ENCODE data around the gene KIF25. TPM values are rescaled to one million over a fixed set of nuclear protein-coding genes. Genes with fewer than 3 reads are reported as not detected.

KIF25 gene, protein sequence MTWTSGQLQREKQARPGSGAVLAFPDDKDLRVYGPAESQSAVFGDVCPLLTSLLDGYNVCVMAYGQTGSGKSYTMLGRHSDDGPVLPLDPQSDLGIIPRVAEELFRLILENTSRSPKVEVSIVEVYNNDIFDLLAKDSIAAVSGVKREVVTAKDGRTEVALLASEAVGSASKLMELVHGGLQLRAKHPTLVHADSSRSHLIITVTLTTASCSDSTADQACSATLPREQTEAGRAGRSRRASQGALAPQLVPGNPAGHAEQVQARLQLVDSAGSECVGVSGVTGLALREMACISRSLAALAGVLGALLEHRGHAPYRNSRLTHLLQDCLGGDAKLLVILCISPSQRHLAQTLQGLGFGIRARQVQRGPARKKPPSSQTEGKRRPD
- total RNA-seq (2014; rRNA removed; shearing (Covaris generic)), result not detected in 2 replicates

DNA sequence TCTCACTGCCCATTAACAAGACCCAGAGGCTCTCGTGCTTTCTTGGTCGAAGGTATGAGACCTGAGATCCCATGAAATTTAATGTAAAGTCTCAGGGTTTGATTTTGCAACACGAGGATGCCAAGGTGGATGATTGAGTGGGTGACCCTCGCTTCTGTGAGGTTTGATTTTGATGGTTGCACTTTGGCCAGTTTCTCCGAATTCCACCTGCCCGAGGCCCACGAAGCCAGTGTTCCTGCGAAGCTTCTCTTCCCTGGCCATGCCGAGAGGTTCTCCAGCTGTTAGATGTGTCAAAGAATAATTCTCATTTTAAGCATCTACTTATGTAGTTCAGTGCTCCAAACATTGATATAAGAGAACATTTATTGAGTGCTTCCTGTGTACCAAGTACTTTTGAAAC lies at the start of gene KIF25:
TSS of gene KIF25 (plus strand) at position 30 of the 400 bp plus-strand sequence. CDS start 31,915 bp downstream, outside the sequence.
- DNase-seq (ENCODE audit: low spot score), result no peak

DNA sequence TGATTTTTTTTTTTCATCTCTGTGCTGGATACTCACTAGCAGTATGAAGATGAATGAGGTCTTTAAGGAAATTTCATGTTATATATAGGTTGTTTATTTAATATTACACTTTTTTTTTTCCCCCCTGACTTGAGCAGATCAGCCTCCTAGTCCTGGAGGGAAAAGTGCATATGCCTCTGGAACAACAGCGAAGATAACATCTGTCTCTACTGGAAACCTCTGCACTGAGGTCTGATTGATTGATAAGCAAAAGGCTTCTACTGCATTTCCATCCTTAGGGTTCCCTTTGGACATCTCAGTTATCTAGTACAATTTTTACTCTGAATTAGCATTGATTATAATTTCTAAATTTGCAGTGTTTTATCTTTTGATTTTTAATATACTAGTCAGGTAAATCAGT lies 49.8 kb upstream of the KIF25 start:
- no peak for DNase-seq (ENCODE audit: low spot score)

DNA sequence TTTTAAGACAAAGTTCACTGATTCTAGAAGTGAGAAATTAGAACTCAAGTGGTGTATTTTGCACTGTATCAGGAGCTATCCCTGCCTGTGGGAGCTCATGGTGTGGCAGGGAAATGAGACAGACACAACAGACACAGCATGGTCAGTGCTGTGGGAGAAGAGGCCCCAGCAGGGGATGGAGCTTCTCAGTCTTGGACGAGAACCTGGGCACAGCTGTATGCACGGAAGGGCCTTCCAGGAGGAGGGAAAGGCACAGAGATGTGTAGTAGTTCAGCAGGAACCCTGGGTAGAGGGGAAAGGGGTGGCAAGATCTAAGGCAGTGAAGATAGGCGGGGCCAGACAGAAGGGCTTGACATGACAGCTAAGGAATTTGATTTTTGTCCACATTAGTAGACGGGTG lies 48.8 kb upstream of the KIF25 start:
- no peak for DNase-seq (ENCODE audit: low spot score)

DNA sequence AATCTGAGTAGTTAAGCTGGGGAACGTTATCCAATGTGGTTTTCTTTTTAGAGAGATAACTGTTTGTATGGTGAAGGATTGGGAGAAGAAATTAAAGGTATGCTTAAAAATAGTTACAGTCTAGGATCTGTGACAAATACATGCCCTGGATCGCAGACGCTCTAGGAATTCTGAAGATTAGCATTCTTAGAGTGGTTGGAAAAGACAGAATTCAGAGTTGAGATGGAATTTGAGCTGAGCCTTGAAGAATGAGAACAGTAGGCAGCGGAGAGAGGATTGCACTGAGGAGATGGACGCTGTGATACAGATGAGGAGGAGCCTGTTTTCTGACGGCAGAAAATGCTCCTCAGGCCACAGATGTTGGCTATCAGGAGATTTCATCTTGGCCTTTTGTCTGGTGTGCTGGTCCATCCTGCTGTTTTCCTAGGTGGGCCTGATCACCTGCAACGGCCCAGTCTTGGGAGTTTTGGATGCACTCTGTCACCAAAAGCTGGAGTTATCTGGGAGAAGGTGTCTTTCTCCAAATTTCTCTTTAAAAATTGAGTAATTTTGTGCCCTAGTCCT lies 48.3 kb upstream of the KIF25 start:
- no peak for DNase-seq (ENCODE audit: low spot score)

DNA sequence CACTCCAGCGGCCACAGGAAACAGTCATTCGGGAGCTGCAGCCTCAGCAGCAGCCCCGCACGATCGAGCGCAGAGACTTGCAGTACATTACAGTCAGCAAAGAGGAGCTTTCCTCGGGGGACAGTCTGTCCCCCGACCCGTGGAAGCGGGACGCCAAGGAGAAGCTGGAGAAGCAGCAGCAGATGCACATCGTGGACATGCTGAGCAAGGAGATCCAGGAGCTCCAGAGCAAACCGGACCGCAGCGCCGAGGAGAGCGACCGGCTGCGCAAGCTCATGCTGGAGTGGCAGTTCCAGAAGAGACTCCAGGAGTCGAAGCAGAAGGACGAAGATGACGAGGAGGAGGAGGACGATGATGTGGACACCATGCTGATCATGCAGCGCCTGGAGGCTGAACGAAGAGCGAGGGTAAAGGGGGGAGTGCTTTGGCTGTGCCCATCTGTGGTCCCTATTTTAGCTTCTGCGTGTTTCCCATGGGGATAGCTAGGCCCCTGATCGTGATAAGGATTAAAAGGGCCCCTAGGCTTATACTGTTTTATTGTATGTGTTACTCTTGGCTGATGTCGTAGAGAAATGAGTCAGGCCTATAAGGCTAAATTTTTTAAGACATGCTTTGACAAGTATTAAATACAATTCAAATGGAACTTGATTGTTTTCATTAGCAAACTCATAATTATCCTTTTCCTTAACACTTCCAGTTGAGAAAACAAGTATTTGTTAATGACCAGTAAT lies 45.5 kb upstream of the KIF25 start:
- no peak for DNase-seq (ENCODE audit: low spot score)

DNA sequence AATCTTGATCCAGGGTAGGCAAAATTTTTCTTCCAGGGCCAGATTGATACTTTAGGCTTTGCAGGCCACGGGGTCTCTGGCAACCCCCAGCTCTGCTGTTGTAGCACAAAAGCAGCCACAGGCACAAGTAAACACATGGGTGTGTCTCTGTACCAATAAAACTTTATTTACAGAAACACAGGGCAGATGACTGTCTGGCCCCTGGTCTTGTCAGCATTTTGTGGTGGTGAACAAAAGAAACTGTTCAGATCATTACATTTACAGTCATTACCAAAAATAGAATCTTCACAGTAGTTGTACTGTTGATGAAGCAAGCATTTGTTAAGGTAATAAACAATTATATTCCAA lies 45.0 kb upstream of the KIF25 start:
- DNase-seq (ENCODE audit: low spot score), result no peak

DNA sequence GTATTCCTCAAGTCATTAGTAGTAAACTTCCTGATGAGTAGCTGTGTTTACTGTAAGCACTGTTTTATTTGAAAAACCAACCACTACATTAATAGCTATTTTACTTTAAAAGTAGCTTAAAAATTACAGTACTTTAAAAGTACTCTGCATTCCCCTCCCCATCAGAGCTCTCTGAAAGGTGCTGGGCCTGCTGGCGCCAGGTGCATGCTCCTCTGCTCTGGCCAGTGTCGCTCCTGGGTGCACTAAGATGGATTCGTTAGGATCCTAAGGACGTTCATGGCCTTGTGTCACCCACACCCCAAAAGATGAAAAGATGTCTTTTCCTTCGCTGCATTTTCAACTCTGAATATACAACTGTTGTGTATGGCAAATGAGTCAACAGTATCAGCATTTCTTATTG lies 43.9 kb upstream of the KIF25 start:
- no peak for DNase-seq (ENCODE audit: low spot score)

DNA sequence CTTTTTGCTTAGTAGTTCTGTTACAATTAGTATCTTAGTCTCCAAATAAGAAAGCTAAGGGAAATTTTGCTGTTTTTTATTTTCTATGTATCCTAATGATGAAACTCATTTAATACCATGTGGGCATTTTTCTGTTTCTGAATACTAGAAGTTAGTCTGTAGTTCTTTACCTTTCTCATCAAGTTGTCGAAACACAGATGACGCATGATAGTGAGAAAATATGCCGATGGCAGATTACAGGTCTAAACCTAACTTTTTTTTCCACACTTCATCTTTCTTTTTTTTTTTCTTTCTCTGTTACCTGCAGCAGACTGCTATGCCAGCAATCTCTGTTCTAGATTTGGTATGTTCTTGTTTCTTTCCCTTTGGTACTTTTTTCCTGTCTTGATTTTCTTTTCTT lies 43.3 kb upstream of the KIF25 start:
- DNase-seq (ENCODE audit: low spot score), result no peak

DNA sequence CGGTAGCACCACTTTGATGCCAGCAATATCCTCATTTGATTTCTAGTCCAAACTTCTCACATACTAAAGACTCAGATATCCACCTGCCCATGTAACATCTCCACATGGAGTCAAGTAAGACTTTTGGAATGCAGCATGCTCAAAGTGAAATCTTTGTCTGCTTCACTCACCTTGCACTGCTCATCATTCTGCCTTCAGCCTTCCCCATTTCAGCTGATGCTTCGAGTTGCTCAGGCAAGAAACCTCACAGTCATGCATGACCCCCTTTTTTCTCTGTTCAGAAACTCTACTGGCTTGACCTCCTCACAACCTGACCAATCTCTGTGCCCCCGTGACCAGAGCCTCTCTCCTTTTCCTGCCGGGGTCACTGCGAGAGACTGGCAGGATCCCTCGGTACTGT lies 41.0 kb upstream of the KIF25 start:
- no peak for DNase-seq (ENCODE audit: low spot score)

DNA sequence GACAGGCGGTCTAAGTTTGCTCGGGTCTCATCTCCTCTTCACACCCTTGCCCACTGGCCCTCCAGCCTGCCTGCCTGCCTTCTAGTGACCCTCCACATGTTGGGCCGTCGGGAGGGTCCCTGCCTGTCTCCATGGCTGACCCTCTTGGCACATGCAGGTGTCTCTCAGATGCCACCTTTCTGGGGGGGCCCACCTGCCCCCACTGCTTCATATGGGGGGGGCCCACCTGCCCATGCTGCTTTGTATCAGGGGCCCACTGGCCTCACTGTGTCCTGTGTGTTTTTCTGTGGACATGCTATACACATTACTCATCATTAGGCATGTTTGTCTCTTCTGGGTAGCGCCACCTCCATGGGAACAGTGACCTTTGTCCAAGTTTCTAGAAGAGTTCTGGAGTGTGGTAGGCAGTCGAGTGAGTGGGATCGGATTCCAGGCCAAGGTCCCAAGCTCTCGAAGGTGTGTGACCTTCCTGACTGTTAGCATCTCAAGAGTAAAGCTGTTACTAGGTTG lies 40.4 kb upstream of the KIF25 start:
- no peak for DNase-seq (ENCODE audit: low spot score)

DNA sequence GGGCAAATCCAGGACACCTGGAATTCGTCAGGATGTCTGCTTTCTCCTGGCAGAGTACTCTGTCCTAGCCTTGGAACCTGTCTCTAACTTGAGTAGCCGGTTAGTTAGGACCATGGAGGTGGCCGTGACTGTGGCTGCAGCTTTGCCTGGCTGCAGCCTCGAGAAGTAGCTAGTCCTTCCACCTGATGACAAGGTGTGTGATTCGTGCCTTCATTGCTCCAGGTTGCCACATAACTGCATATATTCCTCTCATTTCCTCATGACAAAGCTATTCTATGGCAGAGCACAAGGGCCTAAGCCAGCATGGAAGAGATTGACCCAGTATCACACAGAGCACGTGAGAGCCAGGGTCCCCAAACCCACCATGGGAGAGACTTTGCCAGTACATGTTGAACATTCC lies 39.8 kb upstream of the KIF25 start:
- DNase-seq (ENCODE audit: low spot score), result no peak

DNA sequence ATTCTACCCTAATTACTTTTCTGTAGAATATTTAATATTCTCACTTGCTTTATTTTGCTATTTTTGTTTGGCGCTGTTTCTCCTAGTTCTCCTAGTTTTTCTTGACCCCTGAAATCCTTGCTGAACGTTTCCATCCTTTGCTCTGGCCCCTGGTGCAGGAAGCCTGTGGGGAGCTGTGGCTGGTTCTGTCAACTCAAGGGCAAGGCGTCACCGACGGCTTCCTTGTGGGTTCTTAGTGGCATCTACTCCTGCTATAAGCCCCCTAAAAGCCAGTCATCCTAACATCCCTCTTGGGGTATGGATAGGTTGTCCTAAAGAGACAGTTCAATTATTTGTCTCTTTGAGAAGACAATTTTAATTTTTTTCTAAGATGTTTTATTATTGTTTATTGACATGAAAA lies 36.9 kb upstream of the KIF25 start:
- no peak for DNase-seq (ENCODE audit: low spot score)

DNA sequence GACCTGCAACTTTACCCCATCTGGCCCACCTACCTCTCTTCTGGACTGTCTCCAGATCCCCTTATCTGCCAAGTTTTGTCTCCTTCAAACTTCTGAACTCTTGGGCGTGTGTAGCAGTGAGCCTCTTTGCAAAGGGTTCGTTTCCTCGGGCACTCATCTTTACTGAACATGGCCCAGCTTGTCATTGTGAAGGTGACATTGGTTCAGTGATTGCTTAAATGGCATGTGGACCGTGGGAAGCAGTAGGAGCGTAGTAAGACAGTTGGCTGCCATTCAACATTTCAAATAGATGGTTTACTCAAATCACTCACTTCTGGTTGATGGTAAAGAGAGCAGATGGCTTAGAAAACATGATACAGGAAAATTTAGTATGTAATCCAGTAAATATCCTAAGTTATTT lies 34.8 kb upstream of the KIF25 start:
- no peak for DNase-seq (ENCODE audit: low spot score)

DNA sequence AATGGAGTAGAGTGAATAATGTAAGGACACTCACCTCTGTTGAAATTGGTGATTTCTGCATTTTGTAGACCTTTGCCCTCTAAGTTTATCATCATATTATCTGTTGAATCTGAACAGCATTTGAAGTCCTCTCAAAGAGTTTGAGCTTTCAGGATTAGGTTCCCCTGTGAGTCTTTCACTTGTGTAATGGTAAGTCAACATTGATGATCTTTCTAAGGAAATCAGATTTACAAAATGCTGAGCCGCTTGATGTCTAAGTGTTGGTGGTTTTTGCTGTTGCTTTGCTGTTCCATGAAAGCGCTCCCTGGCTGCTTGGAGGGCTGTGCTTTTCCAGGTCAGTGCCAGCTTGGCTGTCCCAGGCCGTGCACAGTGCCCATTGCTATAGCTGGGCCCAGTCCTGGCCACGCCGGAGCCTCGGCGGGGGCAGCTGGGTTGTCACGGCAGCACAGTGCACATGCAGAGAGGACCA lies 33.8 kb upstream of the KIF25 start:
- DNase-seq (ENCODE audit: low spot score), result no peak

DNA sequence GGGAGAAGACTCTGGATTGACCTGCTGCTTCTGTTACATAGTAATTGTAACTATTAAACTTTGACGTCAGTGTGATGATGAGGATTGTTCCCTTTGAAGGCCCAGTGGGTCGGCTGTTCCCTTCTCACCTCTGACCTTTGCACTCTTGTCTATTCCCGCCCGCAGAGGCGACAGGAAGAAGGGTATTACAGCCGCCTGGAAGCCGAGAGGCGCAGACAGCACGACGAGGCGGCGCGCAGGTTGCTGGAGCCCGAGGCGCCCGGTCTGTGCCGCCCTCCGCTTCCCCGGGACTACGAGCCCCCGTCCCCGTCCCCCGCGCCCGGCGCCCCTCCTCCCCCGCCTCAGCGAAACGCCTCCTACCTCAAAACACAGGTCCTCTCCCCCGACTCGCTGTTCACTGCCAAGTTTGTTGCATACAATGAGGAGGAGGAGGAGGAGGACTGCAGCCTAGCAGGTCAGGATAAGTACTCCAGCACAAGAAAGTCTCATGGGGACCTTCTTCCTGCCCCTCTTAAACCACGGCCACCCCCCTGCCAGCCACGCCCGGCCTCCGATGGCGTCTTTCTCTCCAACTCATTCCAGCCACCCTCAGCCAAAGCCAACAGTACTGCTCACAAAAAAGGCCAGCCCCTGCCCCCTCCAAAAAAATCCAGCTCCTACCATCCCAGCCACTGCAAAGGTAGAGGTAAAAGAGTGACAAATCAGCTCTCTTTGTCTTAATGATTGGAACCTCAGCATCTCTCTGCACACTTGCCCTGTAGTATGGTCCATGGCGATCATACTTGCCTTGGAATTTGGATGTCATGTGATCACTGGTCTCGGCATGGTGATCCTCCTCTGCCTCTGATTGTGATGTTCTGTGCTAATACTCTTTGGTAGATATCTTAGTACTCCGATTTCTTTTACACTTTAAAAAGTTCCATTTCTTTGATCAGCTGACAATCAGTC lies 31.6 kb upstream of the KIF25 start:
- no peak for DNase-seq (ENCODE audit: low spot score)

DNA sequence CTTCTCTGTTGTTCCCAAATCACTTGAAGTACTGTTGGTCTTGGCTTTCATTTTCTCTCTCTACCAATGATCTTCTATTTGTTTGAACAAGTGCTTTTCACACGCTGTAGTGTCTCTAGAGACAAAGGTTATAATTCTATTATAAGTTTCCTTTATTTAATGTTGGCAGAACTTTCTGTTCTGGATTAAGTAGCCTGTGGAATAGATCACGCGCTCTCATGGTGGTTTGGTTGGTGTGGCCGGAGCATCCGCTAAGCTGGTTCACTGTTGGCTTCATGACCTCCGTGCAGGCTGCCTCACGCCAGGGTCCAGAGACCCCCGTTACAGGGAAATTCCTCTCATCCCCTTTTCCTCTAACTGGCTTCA lies 30.9 kb upstream of the KIF25 start:
- DNase-seq (ENCODE audit: low spot score), result no peak

DNA sequence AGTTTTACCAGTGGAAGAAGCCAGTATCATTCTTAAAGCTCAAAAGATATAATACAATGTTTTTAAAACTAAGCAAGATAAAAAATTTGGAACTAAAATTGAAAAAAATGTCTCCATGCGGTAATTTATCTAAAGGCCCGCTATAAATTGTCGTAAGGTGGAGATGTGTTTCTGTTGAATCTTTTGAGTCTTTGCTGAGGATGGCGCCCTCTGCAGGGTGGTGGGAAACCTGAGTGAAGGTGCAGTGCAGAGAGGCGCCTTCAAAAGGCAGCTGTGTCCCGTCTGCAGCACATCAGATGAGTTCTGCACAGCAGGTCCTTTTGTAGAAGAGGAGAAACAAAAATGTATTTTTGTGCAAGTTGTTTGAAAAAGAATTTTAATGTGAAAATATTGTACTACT lies 29.4 kb upstream of the KIF25 start:
- peak; percentile 5 for DNase-seq (ENCODE audit: low spot score)

DNA sequence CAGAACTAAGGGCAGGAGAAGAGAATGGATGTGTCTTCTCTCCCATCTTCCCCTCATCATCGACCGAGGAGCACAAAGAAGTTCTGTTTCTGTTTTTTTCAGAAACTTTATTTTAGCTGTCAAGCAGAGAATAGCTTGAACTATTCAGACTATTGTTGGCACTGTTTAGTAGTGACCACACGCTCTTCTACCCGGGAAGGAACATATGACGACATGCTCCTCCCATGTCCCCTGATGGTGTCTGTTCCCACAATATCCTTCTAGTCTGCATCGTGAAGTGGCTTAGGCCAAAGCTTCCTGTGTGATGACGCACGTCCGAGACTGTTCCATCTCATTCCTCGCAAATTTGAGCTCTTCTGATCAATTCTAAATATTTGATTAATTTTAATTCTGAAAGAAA lies 27.2 kb upstream of the KIF25 start:
- no peak for DNase-seq (ENCODE audit: low spot score)

DNA sequence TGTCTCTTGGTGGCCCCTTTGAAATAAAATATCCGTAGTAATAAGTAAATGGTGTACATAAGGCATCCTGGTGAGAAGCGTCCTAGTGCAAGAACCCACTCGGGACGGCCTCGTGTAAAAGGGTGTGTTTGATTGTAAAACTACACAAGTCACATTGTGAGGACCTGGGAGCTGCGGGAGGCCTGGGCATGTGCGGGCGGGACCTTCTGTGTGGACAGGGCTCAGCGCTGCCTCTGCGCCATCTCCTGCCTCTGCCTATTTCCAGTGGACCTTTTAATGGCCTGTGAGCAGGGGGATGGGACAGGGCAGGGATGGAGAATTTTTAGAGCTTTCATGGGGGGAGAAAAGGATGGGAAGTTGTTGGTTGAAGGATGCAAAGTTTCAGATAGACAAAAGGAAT lies 25.3 kb upstream of the KIF25 start:
- no peak for DNase-seq (ENCODE audit: low spot score)

DNA sequence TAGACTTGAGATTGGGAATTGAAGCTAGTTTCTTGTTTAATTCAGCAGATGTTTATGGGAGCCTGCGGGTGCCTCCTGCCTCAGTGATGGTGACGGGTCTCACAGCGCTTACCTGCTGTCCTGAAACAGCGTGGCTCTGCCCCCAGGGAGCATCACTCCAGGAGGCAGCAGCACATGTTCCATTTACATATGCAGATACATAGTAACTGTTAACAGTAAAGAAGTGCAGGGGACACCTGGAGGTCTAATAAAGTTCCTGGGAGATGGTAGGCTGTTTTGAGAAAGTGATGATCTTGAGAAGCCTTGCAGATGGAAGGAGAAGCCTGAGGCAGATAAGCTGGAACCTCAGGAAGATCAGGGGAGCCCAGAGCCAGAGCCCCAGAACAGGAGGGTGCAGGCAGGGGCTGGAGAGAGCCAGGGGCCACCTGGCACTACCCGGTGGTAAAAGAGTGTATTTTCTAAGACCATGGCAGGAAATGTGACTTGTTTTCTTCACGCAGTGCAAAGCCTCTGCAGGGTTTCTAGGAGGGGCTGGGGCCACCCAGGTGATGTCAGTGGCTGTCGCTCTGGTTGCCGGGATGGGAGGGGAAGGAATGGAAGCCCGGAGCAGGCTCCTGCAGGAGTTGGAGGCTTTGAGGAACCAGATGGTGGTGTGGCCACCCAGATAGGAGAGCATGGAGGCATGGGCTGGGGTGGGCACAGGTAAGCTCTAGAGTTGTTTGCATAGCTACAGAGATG lies 24.2 kb upstream of the KIF25 start:
- no peak for DNase-seq (ENCODE audit: low spot score)

All from A172 (cell line).